G401 (cell line): ENCODE data around the gene AXIN1. TPM values are rescaled to one million over a fixed set of nuclear protein-coding genes. Genes with fewer than 3 reads are reported as not detected.
A peak's percentile ranks its signal among the peaks of the same experiment; 100 is the strongest.
"Not testable (repeated sequence)": the region's sequence is repeated elsewhere in the genome, so short reads cannot be mapped to it uniquely, and the experiment has no call there.

ENCODE experiments used
- DNase-seq: peaks from one replicate; pipeline ENCODE4 v3.0.0-alpha.2; 2015; ENCODE audit warnings: low spot score
- in situ Hi-C: cut with HindIII; loops from 2 replicates; pipeline ENCODE4 v1.10.0; 2016; ENCODE audit warnings: low sequenced_read_pairs, mixed read lengths
- total RNA-seq: library from RNA; depleted of rRNA; stranded (reverse); fragments of >200 nt; shearing (Covaris generic); gene quantifications from 2 replicates; pipeline ENCODE4 v1.2.3, GENCODE V29; 2014

The AXIN1 gene
- total RNA-seq, 1 experiment from 2014 or later = 46.3 TPM

- in situ Hi-C loops = no loop called here
- no peak for DNase-seq
These were observed 90.3 kb downstream of the AXIN1 start for GRCh38 chr16:262121-262745.

- in situ Hi-C loops = no loop called here
- DNase-seq = peak; percentile 85
These were observed 91.4 kb downstream of the AXIN1 start for GRCh38 chr16:261031-261691.

DNA sequence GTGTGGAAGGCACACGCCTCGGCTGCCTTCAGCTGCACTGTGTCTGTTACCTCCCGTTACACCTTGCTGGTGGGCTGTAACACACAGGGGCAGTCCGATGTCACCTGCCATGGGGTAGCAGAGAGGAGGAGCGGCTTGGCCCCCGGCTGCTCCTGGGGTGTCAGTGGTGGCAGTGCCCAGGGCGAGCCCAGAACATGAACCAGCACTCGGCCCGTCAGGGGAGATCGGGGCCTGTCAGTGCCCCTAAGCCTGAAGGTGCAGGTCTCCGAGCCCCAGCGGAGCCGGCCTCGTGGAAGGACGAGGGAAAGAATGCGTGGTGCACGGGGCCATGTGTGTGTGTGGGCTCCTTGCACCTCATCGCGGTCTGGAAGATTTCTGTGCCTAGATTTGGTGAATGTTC is 92.2 kb downstream of the AXIN1 start:
- no peak for DNase-seq
- in situ Hi-C loops = no loop called here

DNA sequence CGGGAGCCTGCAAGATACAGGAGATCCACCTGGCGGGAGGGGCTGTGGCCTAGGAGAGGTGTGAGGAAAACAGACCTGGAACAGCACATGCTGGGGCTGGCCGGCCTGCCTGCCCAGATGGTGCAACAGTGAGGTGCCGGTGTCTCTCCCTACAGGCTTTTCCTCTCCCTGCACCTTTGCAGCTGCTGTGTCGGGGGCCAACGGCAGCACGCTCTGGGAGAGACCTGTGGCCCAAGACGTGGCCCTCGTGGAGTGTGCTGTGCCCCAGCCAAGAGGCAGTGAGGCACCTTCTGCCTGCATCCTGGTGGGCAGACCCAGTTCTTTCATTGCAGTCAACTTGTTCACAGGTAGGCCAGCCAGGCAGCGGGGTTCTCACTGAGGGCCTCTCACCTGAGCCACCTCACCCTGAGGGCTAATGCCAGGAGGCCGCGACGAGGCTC is 92.7 kb downstream of the AXIN1 start:
- in situ Hi-C loops = no loop called here

DNA sequence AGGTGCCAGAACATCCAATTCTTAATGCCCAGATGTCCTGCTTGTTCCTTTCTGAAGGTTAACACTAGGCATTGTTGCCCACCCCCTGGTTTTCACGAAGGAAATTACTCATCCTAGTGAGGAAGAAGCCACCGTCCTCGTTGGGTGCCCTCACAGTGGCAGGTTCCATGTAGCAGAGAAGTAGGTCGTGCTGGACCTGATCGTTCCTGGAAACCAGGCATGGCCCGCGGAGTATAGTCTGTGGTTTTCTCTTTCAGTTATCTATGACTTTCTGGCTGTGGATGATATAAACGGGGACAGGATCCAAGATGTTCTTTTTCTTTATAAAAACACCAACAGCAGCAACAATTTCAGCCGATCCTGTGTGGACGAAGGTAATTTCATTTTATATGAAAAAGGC is 93.3 kb downstream of the AXIN1 start:
- in situ Hi-C loops = no loop called here
- no peak for DNase-seq

More for the DNA sequence above, 92.7 kb downstream of the AXIN1 start:
- DNase-seq = peak; percentile 90

DNA sequence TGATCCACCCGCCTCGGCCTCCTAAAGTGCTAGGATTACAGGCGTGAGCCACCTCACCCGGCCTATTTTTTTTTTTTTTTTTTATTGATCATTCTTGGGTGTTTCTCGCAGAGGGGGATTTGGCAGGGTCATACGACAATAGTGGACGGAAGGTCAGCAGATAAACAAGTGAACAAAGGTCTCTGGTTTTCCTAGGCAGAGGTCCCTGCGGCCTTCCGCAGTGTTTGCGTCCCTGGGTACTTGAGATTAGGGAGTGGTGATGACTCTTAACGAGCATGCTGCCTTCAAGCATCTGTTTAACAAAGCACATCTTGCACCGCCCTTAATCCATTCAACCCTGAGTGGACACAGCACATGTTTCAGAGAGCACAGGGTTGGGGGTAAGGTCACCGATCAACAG is 94.4 kb downstream of the AXIN1 start:
- DNase-seq, in situ Hi-C loops: not testable (repeated sequence)

- DNase-seq = no peak
- in situ Hi-C loops = no loop called here
These were observed 97.3 kb downstream of the AXIN1 start for GRCh38 chr16:255183-255582.

GRCh38 chr16:254461-254860 is 98.1 kb downstream of the AXIN1 start:
- in situ Hi-C loops = no loop called here
- DNase-seq = no peak

DNA sequence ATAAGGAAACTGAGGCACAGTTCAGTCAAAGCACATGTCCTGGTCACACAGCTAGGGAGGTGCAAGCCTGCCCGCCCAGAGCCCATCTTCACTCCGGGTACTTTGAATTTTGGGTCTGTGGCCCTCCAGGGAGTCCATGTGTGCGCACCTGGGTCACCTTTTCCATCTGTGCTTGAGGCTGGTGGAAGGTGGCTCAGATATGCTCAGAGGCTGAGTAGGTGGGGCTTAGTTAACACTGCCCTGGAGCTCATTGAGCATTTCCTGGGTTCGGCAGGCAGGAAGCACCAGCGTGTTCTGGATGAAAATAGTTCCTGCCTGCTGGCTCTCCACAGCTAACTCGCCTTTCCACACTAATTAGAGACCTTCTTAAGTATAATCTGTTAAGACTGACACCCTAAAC is 98.7 kb downstream of the AXIN1 start:
- DNase-seq = no peak
- in situ Hi-C loops = no loop called here

DNA sequence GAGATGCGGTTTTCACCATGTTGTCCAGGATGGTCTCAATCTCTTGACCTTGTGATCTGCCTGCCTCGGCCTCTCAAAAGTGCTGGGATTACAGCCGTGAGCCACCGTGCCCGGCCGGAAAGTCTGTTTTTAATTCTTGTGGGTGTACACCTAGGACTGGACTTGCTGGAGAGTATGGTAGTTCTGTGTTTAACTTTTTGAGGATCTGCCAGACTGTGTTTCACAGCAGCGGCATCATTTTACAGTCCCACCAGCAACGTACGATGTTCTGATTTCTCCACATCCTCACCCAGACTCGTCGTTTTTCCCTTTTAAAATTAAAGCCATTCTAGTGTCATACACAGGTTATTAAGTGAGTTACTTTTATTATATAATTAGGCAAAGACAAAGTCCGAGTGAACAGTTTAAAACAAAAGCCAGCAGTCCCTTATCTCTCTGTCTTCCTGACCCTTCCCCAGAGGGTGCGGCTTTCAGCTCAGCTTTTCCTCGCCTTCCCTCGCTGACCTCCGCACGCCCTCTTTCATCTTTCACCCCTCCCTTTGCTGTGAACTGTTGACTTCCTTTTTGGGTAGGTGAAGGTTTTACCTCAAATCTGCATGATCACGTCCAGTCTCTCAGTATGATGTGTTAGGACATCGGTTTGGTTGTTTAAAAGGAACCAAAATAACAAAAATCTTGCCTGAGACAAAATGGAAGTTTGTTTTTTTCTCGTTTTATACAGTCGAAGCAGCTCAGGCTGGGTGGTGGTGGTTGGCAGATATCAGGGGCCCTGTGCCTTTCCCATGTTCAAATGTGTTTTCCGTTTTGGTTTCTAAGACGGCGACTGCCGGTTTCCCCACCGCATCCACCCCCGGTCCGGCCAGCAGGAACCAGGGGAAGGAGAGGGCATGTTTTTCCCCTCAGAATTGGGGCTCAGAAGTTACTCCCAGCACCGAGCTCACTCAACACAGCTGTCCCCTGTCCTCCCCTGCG is 99.9 kb downstream of the AXIN1 start:
- in situ Hi-C loops = no loop called here
- no peak for DNase-seq

GRCh38 chr16:249431-249830 is 103.1 kb downstream of the AXIN1 start:
- in situ Hi-C loops = loop anchor here (5.0 kb wide), 1 partner anchor 52 kb away; no protein-coding TSS in a partner anchor
- no peak for DNase-seq

GRCh38 chr16:247027-247426 is 105.5 kb downstream of the AXIN1 start:
- no peak for DNase-seq
- in situ Hi-C loops = loop anchor here (5.0 kb wide), 1 partner anchor 50 kb away; no protein-coding TSS in a partner anchor

DNA sequence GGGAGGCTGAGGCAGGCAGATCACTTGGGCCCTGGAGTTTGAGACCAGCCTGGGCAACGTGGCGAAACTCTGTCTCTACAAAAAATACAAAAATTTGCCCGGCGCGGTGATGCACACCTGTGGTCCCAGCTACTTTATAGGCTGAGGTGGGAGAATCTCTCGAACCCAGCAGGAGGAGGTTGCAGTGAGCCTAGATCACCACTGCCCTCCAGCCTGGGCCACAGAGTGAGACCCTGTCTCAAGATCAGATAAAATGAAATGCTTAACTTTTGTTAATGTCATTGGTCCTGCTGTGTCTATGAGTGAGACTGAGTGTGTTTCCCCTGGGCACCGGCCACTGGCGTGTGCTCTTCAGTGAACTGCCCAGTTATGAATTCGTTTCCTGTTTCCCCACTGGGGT is 107.4 kb downstream of the AXIN1 start:
- in situ Hi-C loops = loop anchor here (5.0 kb wide), 1 partner anchor 48 kb away; no protein-coding TSS in a partner anchor
- DNase-seq = no peak

- in situ Hi-C loops = no loop called here
- no peak for DNase-seq
These were observed 109.2 kb downstream of the AXIN1 start for GRCh38 chr16:243348-243747.

GRCh38 chr16:242281-242680 is 110.2 kb downstream of the AXIN1 start:
- no peak for DNase-seq
- in situ Hi-C loops = no loop called here

DNA sequence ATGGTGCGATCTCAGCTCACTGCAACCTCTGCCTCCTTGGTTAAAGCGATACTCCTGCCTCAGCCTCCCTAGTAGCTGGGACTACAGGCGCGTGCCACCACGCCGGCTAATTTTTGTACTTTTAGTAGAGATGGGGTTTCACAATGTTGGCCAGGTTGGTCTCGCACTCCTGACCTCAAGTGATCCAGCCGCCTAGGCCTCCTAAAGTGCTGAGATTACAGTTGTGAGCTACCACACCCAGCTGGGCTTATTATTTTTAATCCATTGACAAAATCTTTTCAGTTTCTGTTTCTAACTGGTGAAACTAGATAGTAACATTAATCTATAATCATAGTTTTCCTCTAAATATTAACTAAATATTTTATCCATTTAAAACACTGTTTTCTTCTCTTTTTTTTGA is 112.0 kb downstream of the AXIN1 start:
- in situ Hi-C loops = no loop called here
- DNase-seq = no peak

DNA sequence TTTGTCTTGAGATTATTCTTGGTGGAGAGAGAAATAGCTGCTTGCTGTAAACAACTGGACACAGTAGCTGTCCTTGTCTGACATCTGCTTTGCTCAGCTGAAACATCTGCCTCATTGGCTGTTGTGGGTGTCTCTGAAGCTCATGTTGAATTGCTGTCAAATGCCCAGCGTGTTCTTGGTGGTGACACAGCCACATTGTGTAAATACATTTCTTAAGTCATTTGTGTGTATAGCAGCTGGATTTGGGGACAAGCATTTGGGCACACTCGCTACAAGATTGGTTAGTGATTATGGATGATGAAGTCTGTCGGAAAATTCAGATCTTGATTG is 112.6 kb downstream of the AXIN1 start:
- in situ Hi-C loops = no loop called here

More for the DNA sequence above, 112.6 kb downstream of the AXIN1 start:
- DNase-seq = no peak
